ENCODE measurements around the gene PRKCD. TPM values are rescaled to one million over a fixed set of nuclear protein-coding genes. Genes with fewer than 3 reads are reported as not detected.

Gene PRKCD
- total RNA-seq, 1 experiment from 2014 or later, result 34.3 TPM

- no peak for TF ChIP-seq CTCF (conservative IDR thresholded peaks at IDR 0.05)
- TF ChIP-seq EZH2 (IDR thresholded peaks at IDR 0.05; ENCODE audit: low read depth), result no peak
- CTCF ChIA-PET, result no interaction called here
- POLR2A ChIA-PET (ENCODE audit: unreplicated experiment), result no interaction called here
- H3K27me3 ChIP-seq (ENCODE audit: insufficient read depth, low read depth), result no peaks in the 10 kb centered on the region
- peaks cover 6% of the 10 kb centered on the region; the same call in 1 of the 2 replicates for H3F3A ChIP-seq (ENCODE audit: insufficient read depth, low read depth)
- no peak for DNase-seq
- BruUV-seq (replicated peaks), result no TSS peak
- no peaks in the 10 kb centered on the region for H3K9me3 ChIP-seq (ENCODE audit: insufficient read depth, low read depth)
- no peak overlapping the region for H2AFZ ChIP-seq
- peaks cover 5% of the 10 kb centered on the region; the same call in 1 of the 2 replicates for H4K20me1 ChIP-seq (ENCODE audit: insufficient read depth)
- intact Hi-C loops (cut with micrococcal nuclease; ENCODE audit: unreplicated experiment), result loop anchor here (2.0 kb wide), 1 partner anchor 109 kb away; no protein-coding TSS in a partner anchor
- peaks cover 46% of the 10 kb centered on the region for H3K4me1 ChIP-seq (replicated peaks; ENCODE audit: insufficient read depth)
- H3K36me3 ChIP-seq (ENCODE audit: low read depth), result no peaks in the 10 kb centered on the region
- H3K4me2 ChIP-seq, result peak overlapping the region; percentile 90
- H3K79me2 ChIP-seq (ENCODE audit: low read depth), result peaks cover 40% of the 10 kb centered on the region
- no peak overlapping the region for H3K27ac ChIP-seq
- H3K9me2 ChIP-seq (ENCODE audit: insufficient read depth), result no peaks in the 10 kb centered on the region
- H3K4me3 ChIP-seq, result peak overlapping the region; percentile 84; the same call in 1 of the 2 replicates
These were observed 1.0 kb downstream of the PRKCD start for GRCh38 chr3:53161820-53162671.

GRCh38 chr3:53162672-53163443 is 1.8 kb downstream of the PRKCD start:
- ChIA-PET POLR2A (ENCODE audit: unreplicated experiment) (no interaction called here), CTCF (no interaction called here)
- H3K36me3 ChIP-seq (ENCODE audit: low read depth), result no peaks in the 10 kb centered on the region
- no peak for TF ChIP-seq CTCF (conservative IDR thresholded peaks at IDR 0.05)
- TF ChIP-seq EZH2 (IDR thresholded peaks at IDR 0.05; ENCODE audit: low read depth), result no peak
- H3K27ac ChIP-seq, result no peak overlapping the region
- no peaks in the 10 kb centered on the region for H3K9me3 ChIP-seq (ENCODE audit: insufficient read depth, low read depth)
- no peaks in the 10 kb centered on the region for H3K9me2 ChIP-seq (ENCODE audit: insufficient read depth)
- no peak overlapping the region for H2AFZ ChIP-seq
- peaks cover 5% of the 10 kb centered on the region; the same call in 1 of the 2 replicates for H4K20me1 ChIP-seq (ENCODE audit: insufficient read depth)
- H3K4me2 ChIP-seq, result peak overlapping the region; percentile 90
- H3K27me3 ChIP-seq (ENCODE audit: insufficient read depth, low read depth), result no peaks in the 10 kb centered on the region
- H3F3A ChIP-seq (ENCODE audit: insufficient read depth, low read depth), result peaks cover 6% of the 10 kb centered on the region; the same call in 1 of the 2 replicates
- DNase-seq, result no peak
- H3K79me2 ChIP-seq (ENCODE audit: low read depth), result peaks cover 40% of the 10 kb centered on the region
- intact Hi-C loops (cut with micrococcal nuclease; ENCODE audit: unreplicated experiment), result no loop called here
- peak overlapping the region; percentile 84; the same call in 1 of the 2 replicates for H3K4me3 ChIP-seq
- BruUV-seq (replicated peaks), result TSS peak; percentile 28
- H3K4me1 ChIP-seq (replicated peaks; ENCODE audit: insufficient read depth), result peaks cover 37% of the 10 kb centered on the region
